Stimulated activated naive CD8-positive, alpha-beta T cell treated with anti-CD3 and anti-CD28 coated beads, Interleukin-15, Interleukin-2, amounts not matched to agents 100 ng/mL and 50 ng/mL, for 24 hours (primary cell): Measurements from ENCODE around the gene KDM1A.
"Not testable (repeated sequence)": the region's sequence is repeated elsewhere in the genome, so short reads cannot be mapped to it uniquely, and the experiment has no call there.

Experiments used
- H3K27ac Mint-ChIP-seq: one replicate; pipeline ENCODE4 v1.8.0; 2021; ENCODE audit warnings: mild to moderate bottlenecking, mixed read lengths
- H3K27me3 Mint-ChIP-seq: one replicate; pipeline ENCODE4 v1.8.0; 2021; ENCODE audit warnings: mixed read lengths
- H3K36me3 Mint-ChIP-seq: one replicate; pipeline ENCODE4 v1.8.0; 2021; ENCODE audit warnings: low read depth, mixed read lengths
- H3K4me1 Mint-ChIP-seq: one replicate; pipeline ENCODE4 v1.8.0; 2021; ENCODE audit warnings: low read depth, mixed read lengths
- H3K4me3 Mint-ChIP-seq: one replicate; pipeline ENCODE4 v1.8.0; 2021; ENCODE audit warnings: mild to moderate bottlenecking, mixed read lengths
- H3K9me3 Mint-ChIP-seq: one replicate; pipeline ENCODE4 v1.8.0; 2021; ENCODE audit warnings: mixed read lengths

Gene KDM1A

GRCh38 chr1:23000133-23000532 lies 19.1 kb upstream of the KDM1A start:
- H3K27ac Mint-ChIP-seq, H3K36me3 Mint-ChIP-seq, H3K4me1 Mint-ChIP-seq, H3K4me3 Mint-ChIP-seq, H3K27me3 Mint-ChIP-seq, H3K9me3 Mint-ChIP-seq: not testable (repeated sequence)

DNA sequence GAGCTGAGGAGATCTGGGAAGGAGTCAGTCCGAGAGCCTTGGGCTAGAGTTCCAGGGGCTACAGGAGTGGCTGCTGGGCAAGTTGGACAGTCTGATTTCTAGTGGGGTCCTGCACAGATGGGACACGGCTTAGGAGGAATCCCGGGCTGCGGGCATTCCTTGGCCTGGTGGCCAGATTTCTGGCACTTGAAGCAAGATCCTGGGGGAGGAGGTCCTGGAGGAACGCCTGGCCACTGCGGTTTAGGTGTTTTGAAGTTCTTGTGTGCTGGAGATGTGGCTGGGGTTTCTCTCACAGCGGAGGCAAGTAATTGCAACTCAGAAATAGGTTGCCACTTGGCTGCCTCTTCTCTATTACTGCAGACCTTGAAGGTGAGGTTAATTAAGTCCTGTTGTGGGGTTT lies 17.1 kb upstream of the KDM1A start:
- H3K4me3 Mint-ChIP-seq, H3K9me3 Mint-ChIP-seq, H3K36me3 Mint-ChIP-seq, H3K27ac Mint-ChIP-seq, H3K27me3 Mint-ChIP-seq, H3K4me1 Mint-ChIP-seq: not testable (repeated sequence)

DNA sequence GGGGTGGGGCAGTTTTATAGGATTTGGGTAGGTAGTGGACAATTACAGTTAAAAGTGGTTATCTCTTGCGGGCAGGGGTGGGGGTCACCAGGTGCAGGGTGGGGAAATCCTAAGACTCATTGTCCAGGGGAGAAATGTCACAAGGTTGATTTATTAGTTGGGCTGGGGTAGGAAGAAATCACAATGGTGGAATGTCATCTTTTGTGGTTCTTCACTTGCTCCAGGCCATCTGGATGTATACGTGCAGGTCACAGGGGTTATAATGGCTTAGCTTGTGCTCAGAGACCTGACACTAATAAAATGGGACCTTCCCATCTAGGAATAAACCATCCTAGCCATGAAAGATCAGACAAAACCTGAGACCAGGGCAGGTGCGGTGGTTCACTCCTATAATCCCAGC lies 15.2 kb upstream of the KDM1A start:
- Mint-ChIP-seq H3K36me3 (no peaks in the 10 kb centered on the region), H3K27me3 (no peaks in the 10 kb centered on the region), H3K27ac (no peak overlapping the region), H3K4me1 (no peaks in the 10 kb centered on the region), H3K4me3 (no peak overlapping the region), H3K9me3 (no peaks in the 10 kb centered on the region)

GRCh38 chr1:23004769-23005168 lies 14.5 kb upstream of the KDM1A start:
- H3K27me3 Mint-ChIP-seq, H3K4me3 Mint-ChIP-seq, H3K27ac Mint-ChIP-seq, H3K36me3 Mint-ChIP-seq, H3K9me3 Mint-ChIP-seq, H3K4me1 Mint-ChIP-seq: not testable (repeated sequence)

DNA sequence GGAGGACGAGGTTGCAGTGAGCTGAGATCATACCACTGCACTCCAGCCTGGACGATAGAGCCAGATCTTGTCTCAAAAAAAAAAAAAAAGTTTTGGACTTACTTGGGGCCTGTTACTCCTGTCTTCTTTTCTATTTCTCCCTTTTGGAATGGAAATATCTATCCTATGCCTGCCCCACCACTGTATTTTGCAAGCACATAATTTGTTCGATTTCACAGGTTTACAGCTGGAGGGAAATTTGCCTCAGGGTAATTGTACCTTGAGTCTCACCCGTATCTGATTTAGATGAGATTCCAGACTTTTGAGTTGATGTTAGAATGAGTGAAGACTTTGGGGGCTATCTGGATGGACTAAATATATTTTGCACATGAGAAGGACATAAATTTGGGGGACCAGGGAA lies 12.2 kb upstream of the KDM1A start:
- no peaks in the 10 kb centered on the region for H3K9me3 Mint-ChIP-seq
- H3K4me3 Mint-ChIP-seq, result no peak overlapping the region
- no peaks in the 10 kb centered on the region for H3K27me3 Mint-ChIP-seq
- H3K4me1 Mint-ChIP-seq, result no peaks in the 10 kb centered on the region
- H3K36me3 Mint-ChIP-seq, result no peaks in the 10 kb centered on the region
- no peak overlapping the region for H3K27ac Mint-ChIP-seq

- H3K27ac Mint-ChIP-seq, result no peak overlapping the region
- H3K4me1 Mint-ChIP-seq, result no peaks in the 10 kb centered on the region
- no peaks in the 10 kb centered on the region for H3K27me3 Mint-ChIP-seq
- no peaks in the 10 kb centered on the region for H3K9me3 Mint-ChIP-seq
- no peak overlapping the region for H3K4me3 Mint-ChIP-seq
- H3K36me3 Mint-ChIP-seq, result no peaks in the 10 kb centered on the region
Measured at GRCh38 chr1:23008901-23009300, 10.4 kb upstream of the KDM1A start.

DNA sequence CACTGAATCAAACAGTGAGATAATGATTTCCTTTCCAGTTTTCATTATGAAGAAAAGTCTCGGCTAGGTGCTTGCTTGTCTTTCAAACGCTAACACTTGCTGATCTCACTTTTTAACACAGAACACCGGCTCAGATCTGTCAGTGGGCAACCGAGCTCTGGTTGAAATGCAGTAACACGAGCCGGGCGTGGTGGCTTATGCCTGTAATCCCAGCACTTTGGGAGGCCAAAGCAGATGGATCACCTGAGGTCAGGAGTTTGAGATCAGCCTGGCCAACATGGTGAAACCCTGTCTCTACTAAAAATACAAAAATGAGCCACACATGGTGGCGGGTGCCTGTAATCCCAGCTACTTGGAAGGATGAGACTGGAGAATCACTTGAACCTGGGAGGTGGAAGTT lies 9.2 kb upstream of the KDM1A start:
- H3K36me3 Mint-ChIP-seq, H3K4me1 Mint-ChIP-seq, H3K27me3 Mint-ChIP-seq, H3K9me3 Mint-ChIP-seq, H3K4me3 Mint-ChIP-seq, H3K27ac Mint-ChIP-seq: not testable (repeated sequence)

- no peak overlapping the region for H3K4me3 Mint-ChIP-seq
- H3K4me1 Mint-ChIP-seq, result peaks cover 5% of the 10 kb centered on the region
- no peaks in the 10 kb centered on the region for H3K9me3 Mint-ChIP-seq
- H3K27me3 Mint-ChIP-seq, result no peaks in the 10 kb centered on the region
- H3K36me3 Mint-ChIP-seq, result no peaks in the 10 kb centered on the region
- no peak overlapping the region for H3K27ac Mint-ChIP-seq
Measured at GRCh38 chr1:23013657-23014056, 5.6 kb upstream of the KDM1A start.

DNA sequence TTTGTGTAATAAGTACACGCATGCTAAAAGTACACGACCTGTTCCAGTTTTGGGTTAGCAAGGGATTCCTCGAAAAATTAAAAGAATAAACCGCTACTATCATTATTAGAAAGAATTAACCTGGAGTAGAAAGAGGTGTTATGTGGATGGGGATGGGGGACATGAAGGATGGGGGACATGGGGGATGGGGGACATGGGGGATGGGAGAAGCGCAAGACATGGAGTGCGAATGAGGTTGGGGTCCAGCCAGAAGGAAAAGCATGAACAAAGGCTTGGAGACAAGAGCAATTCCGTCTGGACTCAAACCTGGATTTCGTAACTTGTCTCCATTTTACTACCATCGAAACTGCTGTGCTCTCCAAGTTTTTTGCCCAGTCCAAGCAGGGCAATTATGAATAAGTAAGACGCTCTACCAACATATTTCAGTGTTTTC lies 591 bp upstream of the KDM1A start:
- H3K27me3 Mint-ChIP-seq, result no peaks in the 10 kb centered on the region
- peak overlapping the region; percentile 96 for H3K4me3 Mint-ChIP-seq
- H3K36me3 Mint-ChIP-seq, result peaks cover 26% of the 10 kb centered on the region
- H3K27ac Mint-ChIP-seq, result peak overlapping the region; percentile 94
- H3K9me3 Mint-ChIP-seq, result no peaks in the 10 kb centered on the region
- H3K4me1 Mint-ChIP-seq, result peaks cover 43% of the 10 kb centered on the region

- H3K27ac Mint-ChIP-seq, result peak overlapping the region; percentile 88
- H3K27me3 Mint-ChIP-seq, result no peaks in the 10 kb centered on the region
- H3K4me3 Mint-ChIP-seq, result peak overlapping the region; percentile 96
- H3K9me3 Mint-ChIP-seq, result no peaks in the 10 kb centered on the region
- peaks cover 30% of the 10 kb centered on the region for H3K36me3 Mint-ChIP-seq
- peaks cover 54% of the 10 kb centered on the region for H3K4me1 Mint-ChIP-seq
Measured at GRCh38 chr1:23019863-23020625, 776 bp downstream of the KDM1A start.

GRCh38 chr1:23020706-23021405 lies 1.6 kb downstream of the KDM1A start:
- Mint-ChIP-seq H3K27me3 (no peaks in the 10 kb centered on the region), H3K36me3 (peaks cover 30% of the 10 kb centered on the region), H3K4me3 (peak overlapping the region; percentile 96), H3K9me3 (no peaks in the 10 kb centered on the region), H3K4me1 (peaks cover 59% of the 10 kb centered on the region), H3K27ac (peak overlapping the region; percentile 88)

- Mint-ChIP-seq H3K36me3 (peaks cover 30% of the 10 kb centered on the region), H3K9me3 (no peaks in the 10 kb centered on the region), H3K4me1 (peaks cover 68% of the 10 kb centered on the region), H3K27me3 (no peaks in the 10 kb centered on the region), H3K4me3 (peak overlapping the region; percentile 44), H3K27ac (no peak overlapping the region)
Measured at GRCh38 chr1:23021834-23022233, 2.6 kb downstream of the KDM1A start.

DNA sequence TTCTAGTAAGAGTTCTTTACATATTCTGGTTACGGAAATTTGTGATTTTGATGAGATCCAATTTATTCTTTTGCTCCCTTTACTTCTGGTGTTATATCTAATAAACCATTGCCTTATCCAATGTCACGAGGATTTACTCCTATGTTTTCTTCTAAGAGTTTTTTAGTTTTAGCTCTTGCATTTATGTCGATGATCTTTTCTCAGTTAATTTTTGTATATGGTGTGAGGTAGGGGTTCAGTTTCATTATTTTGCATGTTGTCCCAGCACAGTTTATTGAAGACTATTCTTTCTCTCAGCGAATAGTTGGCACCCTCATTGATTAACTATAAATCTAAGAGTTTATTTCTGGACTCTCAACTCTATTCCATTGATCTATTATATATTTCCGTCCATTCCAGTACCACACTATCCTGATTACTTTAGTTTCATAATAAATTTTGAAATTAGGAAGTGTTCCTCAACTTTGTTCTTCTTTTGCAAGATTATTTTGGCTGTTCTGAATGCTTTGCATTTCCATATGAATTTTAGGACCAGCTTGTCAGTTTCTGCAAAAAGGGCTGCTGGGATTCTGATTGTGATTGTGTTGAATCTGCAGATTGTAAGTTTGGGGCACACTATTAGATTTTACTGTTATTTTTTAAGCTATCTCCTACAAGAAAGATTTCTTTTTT lies 4.0 kb downstream of the KDM1A start:
- Mint-ChIP-seq H3K36me3 (peaks cover 30% of the 10 kb centered on the region), H3K4me1 (peaks cover 81% of the 10 kb centered on the region), H3K9me3 (no peaks in the 10 kb centered on the region), H3K27ac (peak overlapping the region; percentile 3), H3K27me3 (no peaks in the 10 kb centered on the region), H3K4me3 (no peak overlapping the region)

- peaks cover 24% of the 10 kb centered on the region for H3K36me3 Mint-ChIP-seq
- no peak overlapping the region for H3K27ac Mint-ChIP-seq
- no peak overlapping the region for H3K4me3 Mint-ChIP-seq
- H3K4me1 Mint-ChIP-seq, result peaks cover 88% of the 10 kb centered on the region
- no peaks in the 10 kb centered on the region for H3K9me3 Mint-ChIP-seq
- no peaks in the 10 kb centered on the region for H3K27me3 Mint-ChIP-seq
Measured at GRCh38 chr1:23026568-23026967, 7.3 kb downstream of the KDM1A start.

DNA sequence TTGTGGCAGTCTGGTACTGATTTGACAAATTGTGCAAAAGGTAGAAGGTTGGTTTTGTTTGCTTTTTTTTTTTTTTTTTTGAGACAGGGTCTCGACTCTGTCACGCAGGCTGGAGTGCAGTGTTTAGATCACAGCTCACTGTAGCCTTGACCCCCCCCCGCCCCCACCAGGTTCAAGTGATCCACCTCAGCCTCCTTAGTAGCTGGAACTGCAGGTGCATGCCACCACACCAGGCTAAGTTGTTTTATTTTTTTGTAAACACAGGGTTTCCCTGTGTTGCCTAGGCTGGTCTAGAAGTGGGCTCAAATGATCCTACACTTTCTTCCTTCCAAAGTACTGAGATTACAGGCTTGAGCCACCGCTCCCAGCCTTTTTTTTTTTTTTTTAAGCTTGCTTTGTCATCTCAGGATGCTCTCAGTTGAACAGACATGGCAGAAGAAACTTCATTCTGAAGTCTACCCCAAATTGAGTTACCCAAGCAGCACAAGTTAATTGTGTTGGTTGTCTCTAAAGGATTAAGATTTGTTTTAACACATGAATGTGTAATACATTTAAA lies 8.2 kb downstream of the KDM1A start:
- Mint-ChIP-seq H3K4me3 (no peak overlapping the region), H3K9me3 (no peaks in the 10 kb centered on the region), H3K27ac (no peak overlapping the region), H3K36me3 (peaks cover 25% of the 10 kb centered on the region), H3K27me3 (no peaks in the 10 kb centered on the region), H3K4me1 (peaks cover 85% of the 10 kb centered on the region)
